Stimulated activated CD8-positive, alpha-beta memory T cell treated with anti-CD3 and anti-CD28 coated beads, Interleukin-15, amount 100 ng/mL, for 24 hours (primary cell): ENCODE results near the gene LHX2.

Experiments
- DNase-seq: peaks from one replicate; pipeline ENCODE4 v3.0.0-alpha.2; 2020; ENCODE audit warnings: low read depth

The LHX2 gene

DNA sequence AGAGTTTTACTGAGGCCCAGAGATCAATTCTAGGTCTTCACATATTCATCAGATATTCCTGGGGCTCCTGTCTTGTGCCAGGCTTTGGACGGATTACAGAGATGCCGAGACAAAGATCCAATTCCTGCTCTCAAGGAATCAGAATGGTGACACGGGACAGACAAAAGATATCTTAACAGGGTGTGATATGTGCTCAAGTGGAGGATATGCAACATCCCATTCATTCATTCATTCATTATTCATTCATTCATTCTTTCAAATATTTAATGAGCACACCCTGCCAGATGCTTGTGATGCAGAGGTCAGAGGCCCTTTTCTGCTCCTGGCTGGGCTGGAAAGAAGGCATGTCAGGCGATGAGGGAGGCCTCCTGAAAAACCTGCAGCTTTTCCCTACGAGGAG lies 21.8 kb downstream of the LHX2 start:
- DNase-seq = no peak

DNA sequence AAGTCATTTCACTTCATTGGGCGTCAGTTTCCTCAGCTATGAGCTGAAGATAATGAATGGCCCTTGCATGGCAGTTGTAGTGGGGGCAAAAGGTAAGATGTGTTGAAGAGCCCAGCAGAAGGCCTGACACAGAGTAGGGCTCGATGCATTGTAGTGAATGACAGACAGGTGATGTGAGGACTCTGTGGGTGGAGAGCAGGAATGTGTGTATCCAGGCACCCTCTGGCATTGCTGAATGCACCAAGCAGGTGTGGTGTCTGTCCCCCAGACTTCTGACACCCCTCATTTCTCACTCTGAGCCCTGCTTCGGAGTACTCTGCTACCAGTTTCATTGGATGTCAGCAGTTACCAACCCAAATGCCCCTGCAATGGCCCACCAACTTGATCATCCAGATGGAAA lies 22.4 kb downstream of the LHX2 start:
- no peak for DNase-seq

DNA sequence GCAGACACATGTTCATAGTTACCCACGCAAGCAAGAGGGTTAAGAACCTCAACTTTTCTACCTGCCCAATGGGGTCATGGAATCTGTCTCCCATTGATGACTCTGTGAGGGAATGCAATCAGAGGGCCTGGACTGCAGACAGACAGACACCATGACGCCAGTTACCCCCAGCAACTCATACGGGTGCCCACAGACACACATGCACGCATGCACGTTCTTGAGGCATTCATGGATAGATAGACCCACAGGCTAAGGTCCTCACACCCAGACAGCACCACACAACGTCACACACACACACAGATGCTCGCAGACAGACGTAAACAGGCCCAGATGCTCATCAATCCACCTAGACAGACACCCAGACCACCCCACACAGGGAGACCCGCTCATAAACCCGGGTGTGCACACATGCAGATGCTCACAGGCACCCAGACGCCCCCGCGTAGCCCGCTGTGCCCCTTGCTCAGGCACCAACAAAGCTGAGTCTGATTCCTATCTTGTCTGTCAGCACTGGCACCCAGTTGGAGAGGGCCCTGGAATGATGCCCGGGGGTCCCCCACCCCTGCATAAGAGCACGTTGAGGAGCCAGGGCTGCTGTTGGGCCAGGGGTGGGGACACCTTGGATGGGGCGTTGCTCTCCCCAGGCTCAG lies 23.6 kb downstream of the LHX2 start:
- DNase-seq = no peak

DNA sequence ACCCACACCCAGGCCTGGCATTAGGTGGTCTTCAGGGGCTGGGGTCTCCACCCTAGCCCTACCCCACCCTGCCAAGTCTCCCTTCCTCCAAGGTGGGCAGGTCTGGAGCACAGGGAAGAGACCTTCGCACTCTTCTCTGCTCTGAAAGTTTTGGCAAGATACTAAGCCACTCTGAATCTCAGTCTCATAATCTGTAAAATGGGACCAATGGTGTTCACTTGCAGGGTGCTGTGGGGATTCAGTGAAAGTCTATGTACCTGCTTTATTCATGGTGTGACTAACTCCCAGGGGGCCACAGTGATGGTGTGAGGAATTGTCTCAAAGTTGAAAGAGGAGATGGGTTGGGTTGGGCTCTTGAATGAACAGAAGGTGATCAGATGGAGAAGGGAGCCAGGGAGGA lies 25.0 kb downstream of the LHX2 start:
- no peak for DNase-seq

DNA sequence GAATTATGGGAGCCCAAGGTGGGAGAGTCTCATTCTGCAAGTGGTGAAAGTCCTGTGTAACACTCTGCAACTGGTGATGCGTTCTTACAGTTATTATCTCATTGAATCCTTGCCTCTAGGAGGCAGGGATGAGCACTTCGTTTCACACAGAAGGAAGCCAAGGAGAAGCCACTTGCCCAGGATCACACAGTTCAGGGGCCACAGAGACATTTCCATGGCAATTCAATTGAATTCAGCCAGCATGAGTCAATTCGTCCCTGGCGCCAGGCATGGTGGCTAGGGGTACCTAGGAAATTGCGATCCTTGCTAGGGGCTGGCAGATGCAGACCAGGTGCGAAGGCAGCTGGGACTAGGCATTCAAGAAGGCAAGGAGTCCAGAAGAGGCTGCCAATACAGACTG lies 26.2 kb downstream of the LHX2 start:
- DNase-seq = no peak

DNA sequence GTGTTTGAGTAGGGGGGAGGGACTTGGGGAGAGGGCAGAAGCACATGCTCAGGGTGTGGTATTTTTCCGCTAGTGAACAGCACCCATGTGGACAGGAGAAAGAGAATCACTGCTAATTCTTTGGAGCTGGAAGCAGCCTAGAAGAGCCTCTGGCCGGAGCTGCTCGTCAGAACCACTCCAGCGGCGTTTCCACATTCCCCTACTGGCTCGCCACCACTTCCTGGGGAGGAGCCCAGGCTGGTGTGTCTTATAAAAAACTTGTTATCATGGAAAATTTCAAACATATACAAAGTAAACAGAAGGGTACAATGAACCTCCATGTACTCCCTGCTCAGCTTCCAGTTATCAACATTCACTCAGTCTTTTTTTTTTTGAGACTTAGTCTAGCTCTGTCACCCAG lies 26.7 kb downstream of the LHX2 start:
- no peak for DNase-seq

DNA sequence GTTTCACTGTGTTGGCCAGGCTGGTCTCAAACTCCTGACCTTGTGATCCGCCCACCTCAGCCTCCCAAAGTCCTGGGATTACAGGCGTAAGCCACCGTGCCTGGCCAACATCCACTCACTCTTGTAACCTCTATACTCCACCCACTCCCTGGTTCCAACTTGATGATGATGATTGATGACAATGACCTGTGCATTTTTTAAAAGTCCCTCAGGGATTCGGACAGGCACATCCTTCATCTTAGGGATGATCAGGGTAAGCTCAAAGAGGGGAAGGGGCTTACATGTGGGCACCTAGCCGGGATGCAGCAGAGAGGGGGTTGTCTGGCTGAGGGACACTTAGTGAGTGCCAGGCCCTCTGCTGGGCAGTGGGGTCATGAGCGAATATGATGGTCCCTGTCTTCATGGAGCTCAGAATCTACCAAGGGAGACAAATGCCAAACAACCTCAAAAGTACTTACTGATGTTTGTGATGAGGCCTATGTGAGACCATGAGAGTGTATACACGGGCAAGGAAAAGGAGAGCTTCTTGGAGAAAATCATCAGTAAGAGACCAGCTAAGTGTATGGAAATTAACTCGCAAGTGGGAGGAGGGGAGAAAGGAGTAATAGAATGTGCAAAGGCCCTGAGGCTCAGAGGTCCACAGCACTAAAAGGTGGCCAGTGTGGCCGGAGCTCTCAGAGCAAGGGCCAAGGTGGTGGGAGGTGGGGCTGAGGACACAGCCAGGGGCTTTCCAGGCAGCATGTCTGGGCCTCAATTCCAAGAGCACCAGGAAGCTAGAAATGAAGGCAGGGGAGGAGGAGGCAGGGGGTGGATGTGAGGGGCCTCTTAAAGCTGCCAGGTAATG lies 27.4 kb downstream of the LHX2 start:
- DNase-seq = no peak

DNA sequence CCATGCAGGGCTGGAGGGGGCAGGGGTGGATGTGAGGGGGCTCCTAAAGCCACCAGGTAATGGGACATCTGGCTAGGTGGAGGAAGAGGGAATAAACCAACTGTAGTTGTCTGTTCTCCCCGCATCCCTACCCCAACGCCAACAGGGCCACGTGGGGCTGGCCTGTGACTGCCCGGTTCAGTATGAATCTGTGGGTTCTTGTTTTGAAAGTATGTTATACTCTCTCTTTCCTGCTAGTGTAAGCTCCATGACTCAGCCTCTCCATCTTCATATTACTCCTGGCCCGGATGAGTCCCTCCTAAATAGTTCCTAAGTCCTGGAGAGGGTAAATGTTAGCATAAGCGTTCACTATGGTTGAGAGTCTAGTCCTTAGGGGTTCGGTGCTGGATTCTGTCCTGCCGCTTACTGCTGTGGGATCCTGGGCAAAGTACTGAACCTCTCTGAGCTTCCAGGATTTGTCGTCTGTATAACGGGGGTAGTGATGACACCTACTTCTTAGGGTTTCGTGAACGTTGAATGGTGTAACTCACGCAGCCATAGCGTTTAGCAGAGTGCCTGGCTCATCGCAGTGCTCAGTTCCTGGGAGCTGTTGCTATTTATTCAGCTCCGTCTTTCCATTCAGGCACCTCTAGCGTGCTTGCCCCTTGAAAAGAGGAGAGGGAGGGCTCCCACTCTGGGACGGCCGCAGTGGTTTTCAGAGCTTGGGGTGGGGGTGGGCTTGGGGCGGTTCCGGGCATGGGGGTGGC lies 28.8 kb downstream of the LHX2 start:
- no peak for DNase-seq

DNA sequence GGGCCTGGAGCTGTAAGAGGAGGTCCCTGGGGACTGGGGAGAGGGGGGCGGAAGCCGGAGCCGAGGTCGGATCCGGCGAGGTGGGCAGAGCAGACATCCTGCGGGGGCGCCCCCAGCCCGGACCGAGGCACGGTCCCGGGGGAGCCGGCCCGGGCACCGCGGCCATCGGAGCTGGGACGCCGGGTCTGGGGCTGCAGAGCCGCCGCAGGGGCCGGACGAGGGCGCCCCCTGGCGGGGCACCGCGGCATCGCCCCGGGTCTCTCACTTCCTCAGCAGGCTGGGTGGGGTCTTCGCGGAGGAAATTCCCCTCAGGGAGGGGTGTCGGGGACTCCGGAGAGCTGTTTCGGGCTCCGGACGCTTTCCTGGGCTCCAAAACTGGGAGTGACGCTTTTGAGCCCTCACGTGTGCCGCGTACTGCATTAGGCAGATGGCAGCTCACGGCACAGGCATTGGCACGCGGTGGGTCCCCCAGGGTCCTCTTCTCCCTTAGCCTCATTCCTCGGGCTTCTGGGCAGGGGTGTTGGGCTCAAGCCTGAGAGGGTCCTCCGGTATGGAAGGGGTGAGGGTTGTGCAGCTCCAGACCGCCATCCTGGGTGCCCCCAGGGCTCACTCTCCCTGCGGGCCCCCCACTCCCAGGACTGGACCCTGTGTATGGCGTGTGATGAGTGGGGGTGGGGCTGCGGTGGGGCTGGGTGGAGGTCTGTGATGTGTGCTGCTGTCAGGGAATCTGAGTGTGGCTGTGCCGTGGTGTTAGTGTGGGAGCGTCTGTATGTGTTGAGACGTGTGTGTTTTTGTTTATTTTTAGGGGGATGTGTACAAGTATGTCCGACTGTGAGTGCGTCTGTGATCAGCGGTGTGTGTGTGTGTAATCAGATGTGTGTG lies 29.6 kb downstream of the LHX2 start:
- peak; percentile 33 for DNase-seq

DNA sequence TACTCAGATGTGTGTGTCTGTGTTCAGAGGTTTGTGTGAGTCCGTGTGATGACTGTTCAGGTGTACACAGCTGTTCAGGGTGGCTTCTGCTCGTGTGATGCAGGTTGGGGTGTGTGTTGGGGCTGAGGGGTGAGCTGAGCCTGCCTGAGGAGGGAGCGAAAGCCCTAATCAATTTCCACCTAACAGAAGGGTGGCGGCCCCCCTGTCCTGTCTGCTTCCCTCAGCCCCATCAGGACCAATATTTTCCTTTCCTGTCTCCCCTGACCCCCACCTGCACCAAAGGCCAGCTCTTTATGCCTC lies 30.2 kb downstream of the LHX2 start:
- no peak for DNase-seq

DNA sequence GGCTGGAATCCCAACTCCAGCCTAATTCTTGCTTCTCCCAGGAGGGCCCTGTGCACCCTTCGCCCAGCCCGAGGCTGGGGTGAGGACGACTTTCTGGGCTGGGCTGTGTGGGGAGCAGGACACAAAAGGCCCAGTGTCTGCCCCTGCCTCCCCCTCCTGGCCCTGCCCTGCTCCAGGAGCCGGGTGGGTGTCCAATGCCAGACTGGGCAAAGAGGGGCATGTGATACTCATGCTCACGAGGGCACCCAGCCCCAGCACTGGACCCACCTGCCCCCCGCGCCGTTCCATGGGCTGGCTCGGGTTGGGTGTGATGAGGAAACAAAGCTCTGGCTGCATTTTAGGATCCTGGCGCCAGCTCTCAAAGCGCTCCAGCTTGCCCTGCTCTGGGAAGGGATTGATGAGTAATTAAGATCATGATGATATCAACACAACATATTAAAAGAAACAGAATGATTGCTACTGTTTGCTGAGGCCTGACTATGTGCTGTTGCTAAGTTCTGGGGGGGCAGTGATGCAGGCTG lies 30.7 kb downstream of the LHX2 start:
- no peak for DNase-seq

DNA sequence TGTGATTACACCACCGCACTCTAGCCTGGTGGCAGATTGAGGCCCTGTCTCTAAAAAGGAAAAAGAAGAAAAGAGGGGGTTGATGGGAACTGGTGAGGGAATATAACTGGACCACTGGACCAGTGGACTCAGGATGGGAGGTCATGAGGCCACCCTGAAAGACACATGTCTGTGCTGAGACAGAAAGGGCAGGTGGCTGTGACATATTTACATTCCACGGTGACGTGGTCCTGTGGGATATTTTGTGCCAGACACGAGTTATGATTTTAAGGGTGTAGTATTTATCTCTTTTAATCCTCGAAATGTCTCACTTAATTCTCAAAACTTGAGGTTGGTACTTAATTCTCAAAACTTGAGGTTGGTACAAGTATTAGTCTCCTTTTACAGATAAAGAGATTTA lies 32.9 kb downstream of the LHX2 start:
- DNase-seq = no peak

DNA sequence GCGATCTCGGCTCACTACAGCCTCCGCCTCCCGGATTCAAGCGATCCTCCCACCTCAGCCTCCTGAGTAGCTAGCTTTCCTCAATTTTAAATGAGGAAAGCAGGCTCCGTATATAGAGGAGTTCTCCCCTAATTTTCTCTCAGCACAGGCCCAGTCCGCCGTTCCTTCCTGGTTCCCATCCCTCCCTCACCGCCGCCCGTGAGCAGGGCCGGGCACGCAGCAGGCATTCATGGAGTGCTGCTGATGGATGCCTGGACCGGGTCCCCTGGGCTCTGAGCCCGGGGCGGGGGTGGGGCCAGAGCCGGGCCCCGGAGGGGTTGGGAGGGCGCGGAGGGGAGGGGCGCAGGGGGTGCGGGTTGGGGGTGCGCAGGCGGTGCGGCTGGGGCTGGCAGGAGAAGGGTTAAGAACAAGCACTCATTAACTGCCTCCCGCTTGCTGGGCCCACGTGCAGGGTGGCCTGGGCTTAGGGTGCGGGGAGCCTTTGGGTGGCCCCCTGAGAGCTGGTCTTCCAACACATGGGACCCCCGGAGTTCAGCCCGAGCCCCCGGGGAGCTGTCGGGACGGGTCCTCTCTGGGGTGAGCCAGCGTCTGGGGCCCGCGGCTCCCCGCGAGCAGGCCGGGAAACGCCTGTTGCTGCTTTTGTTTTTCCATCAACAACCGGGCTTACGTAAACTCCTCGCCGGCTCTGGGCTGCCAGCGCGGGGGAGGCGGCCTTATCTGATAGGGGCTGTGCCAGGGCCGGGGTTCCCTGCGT lies 33.7 kb downstream of the LHX2 start:
- DNase-seq = no peak

DNA sequence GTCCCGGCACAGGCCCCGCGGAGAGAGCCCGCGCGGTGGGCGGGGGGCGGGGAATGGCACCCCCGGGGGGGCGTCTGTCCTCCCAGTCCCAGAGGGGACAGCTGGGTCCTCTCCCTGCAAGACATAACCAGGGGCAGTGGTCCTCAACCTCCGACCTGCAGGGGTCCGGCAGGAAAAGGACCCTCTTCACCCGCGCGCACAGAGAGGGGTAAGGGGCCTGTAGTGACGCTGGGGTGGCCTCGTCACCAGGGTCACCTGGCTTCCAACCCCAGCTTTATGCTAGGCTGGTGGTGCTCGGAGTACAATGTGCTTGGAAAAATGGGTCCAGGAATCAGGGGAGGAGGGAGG lies 34.2 kb downstream of the LHX2 start:
- DNase-seq = no peak

DNA sequence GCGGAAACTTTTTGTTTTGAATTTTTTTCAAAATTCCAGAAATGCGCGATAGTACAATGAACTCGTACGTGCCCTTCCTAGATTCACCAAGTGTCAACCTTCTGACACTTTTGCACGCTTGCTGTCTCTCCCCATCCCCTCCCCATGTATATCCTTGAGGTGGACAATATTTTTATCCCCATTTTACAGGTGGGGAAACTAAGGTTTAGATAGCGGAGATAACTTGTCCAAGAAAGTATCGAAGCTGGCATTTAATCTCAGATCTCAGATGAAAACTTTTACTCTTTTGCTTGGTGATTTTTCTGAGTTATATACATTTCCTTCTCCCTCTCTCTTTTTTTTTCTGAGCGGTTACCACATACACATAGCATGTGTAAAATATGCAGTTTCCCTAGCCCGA lies 34.6 kb downstream of the LHX2 start:
- DNase-seq = no peak

DNA sequence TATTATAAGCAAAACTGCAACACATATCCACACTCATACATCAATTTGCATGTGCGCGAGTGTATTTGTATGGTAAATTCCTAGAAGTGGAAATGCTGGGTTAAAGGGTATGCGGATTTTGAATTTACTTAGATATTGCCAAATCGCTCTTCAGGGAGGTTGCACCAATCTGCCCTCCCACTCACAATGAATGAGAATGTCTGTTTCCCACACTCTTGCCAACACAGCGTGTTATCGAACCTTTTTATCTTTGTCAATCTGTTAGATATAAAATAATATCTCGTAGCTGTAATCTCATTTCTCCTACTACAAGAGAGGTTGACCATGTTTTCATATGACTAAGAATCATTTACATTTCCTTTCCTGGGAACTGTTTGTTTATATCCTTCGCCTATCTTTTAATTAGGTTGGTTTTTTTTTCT lies 35.7 kb downstream of the LHX2 start:
- DNase-seq = no peak

DNA sequence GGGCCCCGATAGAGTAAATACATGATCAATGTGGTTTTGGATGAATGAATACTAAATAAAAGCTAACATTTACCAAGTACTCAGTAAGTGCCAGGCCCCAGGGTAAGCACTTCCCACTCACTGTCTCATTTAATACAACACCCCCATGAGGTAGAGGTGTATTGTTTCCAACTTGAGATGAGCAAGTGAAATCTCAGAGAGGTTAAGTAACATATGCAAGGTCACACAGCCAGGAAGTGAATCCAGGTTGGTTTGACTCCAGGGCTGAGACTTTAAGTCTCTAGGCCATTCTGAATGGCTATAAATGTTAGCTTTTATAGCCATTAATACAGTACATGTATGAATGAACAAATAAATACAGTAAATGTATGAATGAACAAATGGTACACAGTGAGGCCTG lies 39.4 kb downstream of the LHX2 start:
- DNase-seq = no peak

DNA sequence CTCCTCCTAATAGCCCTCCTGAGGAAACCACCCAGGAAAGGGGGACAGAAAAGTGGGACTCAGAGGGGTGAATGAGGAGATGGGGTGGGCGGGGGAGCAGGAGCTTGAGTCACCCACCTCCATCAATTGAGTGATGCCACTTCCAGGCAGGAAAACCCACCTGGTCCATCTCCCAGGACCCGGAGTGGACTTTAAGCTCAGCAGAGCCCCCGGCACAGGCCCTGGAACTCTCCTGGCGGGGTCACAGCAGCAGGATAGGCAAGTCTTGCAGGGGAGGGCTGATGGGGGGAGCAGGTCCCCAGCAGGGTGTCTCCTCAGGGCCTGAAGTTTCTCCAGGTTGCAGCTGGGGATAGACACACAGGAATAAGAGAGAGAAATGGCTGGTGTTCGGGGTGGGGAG lies 40.8 kb downstream of the LHX2 start:
- DNase-seq = no peak

DNA sequence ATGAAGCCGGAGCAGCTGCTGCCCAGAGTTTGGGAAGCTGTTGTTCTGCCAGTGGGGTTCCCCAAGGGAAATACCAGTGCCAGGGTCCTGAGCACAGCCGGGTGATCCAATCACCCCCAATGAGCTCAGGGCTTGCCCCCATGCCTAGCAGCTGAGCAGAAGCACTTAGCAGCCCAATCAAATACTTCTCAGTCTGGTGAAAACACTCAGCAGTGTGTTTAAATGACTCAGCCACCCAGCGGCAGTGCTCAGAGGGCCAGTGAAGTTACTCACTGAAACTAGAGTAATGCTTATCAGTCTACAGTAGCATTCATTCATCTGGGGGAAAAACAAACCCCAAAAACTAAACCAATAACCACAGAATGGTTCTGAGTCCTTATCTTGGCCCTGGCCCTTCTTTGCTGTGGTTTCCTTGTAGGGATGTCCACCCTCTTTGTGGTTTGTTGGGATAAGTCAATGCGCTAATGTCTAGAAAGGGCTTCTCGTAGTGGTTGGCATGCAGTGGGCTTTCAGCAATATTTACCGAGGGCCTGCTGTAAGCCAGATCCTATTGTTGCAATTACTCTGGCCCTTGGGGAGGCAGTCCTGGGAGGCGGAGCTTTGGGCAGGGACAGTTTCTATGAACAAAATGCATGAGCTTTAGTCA lies 43.1 kb downstream of the LHX2 start:
- no peak for DNase-seq

DNA sequence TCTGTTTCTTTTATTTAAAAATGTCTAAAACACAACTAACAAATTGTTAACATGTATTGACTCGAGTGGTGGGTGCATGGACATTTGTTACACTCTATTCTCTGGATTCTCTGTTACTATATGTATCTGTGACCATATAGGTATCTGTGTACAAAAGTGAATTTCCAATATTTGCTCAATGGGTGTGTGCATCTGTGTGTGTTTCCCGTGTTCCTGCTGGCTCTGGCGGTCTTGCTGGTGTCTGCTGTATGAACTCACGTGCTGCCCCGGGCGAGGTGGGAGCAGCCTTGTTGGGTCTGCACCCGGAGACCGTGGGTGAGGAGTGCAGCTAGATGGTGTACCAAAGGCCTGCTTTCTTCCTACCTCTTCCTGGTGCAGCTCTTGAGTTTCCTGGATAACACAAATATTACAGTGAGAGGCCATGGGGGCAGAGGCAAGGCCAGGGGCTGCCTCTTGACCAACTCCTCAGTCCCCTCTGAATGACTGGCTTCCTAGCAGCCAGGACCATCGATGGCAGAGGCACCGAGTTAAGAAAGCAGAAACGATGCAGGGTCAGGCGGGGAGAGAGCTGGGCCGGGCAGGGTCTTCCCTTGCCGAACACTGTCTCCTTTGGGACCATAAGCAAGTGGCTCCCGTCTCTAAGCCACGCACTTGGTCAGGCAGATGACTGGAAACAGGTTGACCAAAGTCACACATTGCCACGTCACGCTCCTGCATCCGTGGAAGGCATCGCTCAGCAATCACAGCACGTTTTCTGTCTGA lies 49.5 kb downstream of the LHX2 start:
- no peak for DNase-seq
